Activated CD4-positive, alpha-beta T cell treated with anti-CD3 and anti-CD28 coated beads for 36 hours (primary cell): ENCODE measurements around the gene OR2W1. TPM values are rescaled to one million over a fixed set of nuclear protein-coding genes. Genes with fewer than 3 reads are reported as not detected.

Source experiments
- ATAC-seq: fragments of 200-7000 bp; cut with Tn5 transposase; one replicate; pipeline ENCODE4 v1.10.0; 2021; ENCODE audit warnings: mild to moderate bottlenecking, moderate library complexity
- CTCF ChIA-PET: fragments of 350-600 bp; sonication (Branson Sonifier 250); formaldehyde crosslinking; loops from one replicate; lab custom pipeline; 2021; ENCODE audit warnings: antibody characterized with exemption; lab: Charles Lee
- POLR2A ChIA-PET: fragments of 350-600 bp; sonication (Branson Sonifier 250); formaldehyde crosslinking; loops from one replicate; lab custom pipeline; 2021; ENCODE audit warnings: antibody characterized with exemption, inconsistent platforms; lab: Charles Lee
- DNase-seq: peaks from one replicate; pipeline ENCODE4 v3.0.0-alpha.2; 2020
- H3K27ac Mint-ChIP-seq: one replicate; pipeline ENCODE4 v1.8.0; 2021; ENCODE audit warnings: mixed read lengths
- H3K27me3 Mint-ChIP-seq: one replicate; pipeline ENCODE4 v1.8.0; 2021; ENCODE audit warnings: mixed read lengths
- H3K36me3 Mint-ChIP-seq: one replicate; pipeline ENCODE4 v1.8.0; 2021; ENCODE audit warnings: low read depth, mixed read lengths
- H3K4me1 Mint-ChIP-seq: one replicate; pipeline ENCODE4 v1.8.0; 2021; ENCODE audit warnings: mixed read lengths
- H3K4me3 Mint-ChIP-seq: one replicate; pipeline ENCODE4 v1.8.0; 2021; ENCODE audit warnings: mild to moderate bottlenecking, moderate library complexity, mixed read lengths
- H3K9me3 Mint-ChIP-seq: one replicate; pipeline ENCODE4 v1.8.0; 2021; ENCODE audit warnings: low read depth, mixed read lengths
- intact Hi-C, 2 experiments: fragments of 100-400 bp; cut with DNase I in 1 of 2; cut with micrococcal nuclease in 1 of 2; formaldehyde crosslinking; loops; one replicate each; pipeline versions ENCODE4 v1.14.2 to v1.15.1; 2022 to 2024; cut with DNase I, micrococcal nuclease
- total RNA-seq, 2 experiments: library from RNA; stranded (reverse); gene quantifications; one replicate each; pipeline ENCODE4 v1.2.3, GENCODE V29; 2021

The OR2W1 gene
- total RNA-seq, 2 experiments from 2014 or later, result not detected

- POLR2A ChIA-PET, result no interaction called here
- Mint-ChIP-seq H3K9me3 (peaks cover 1% of the 10 kb centered on the region), H3K4me3 (no peak overlapping the region), H3K4me1 (peaks cover 4% of the 10 kb centered on the region), H3K27me3 (peaks cover 28% of the 10 kb centered on the region), H3K27ac (no peak overlapping the region), H3K36me3 (no peaks in the 10 kb centered on the region)
- ATAC-seq (no peak), DNase-seq (no peak)
- intact Hi-C loops, result no loop called here
- CTCF ChIA-PET, result interaction anchor here (0.9 kb wide), 1 partner anchor 184 kb away, joined by 4 read pairs; no protein-coding TSS in a partner anchor
Observed at GRCh38 chr6:29021434-29021833, 23.5 kb downstream of the OR2W1 start.

GRCh38 chr6:29019629-29020028 is 25.3 kb downstream of the OR2W1 start:
- Mint-ChIP-seq H3K36me3 (peaks cover 3% of the 10 kb centered on the region), H3K27ac (no peak overlapping the region), H3K4me3 (no peak overlapping the region), H3K9me3 (peaks cover 1% of the 10 kb centered on the region), H3K4me1 (peaks cover 10% of the 10 kb centered on the region), H3K27me3 (peaks cover 22% of the 10 kb centered on the region)
- POLR2A ChIA-PET, result no interaction called here
- no peak for DNase-seq
- no peak for ATAC-seq
- intact Hi-C loops, result no loop called here
- CTCF ChIA-PET, result interaction anchor here (1.0 kb wide), 1 partner anchor 182 kb away, joined by 5 read pairs; no protein-coding TSS in a partner anchor

GRCh38 chr6:29017428-29017802 is 27.6 kb downstream of the OR2W1 start:
- Mint-ChIP-seq H3K36me3 (peaks cover 3% of the 10 kb centered on the region), H3K27me3 (peaks cover 24% of the 10 kb centered on the region), H3K27ac (no peak overlapping the region), H3K4me3 (peak overlapping the region; percentile 77), H3K4me1 (peaks cover 10% of the 10 kb centered on the region), H3K9me3 (peaks cover 1% of the 10 kb centered on the region)
- intact Hi-C loops, result loop anchor here (1.0 to 2.0 kb wide), 7 partner anchors 29 to 572 kb away; partner anchors contain the start of gene TRIM27 (in 1 of the 2)
- ChIA-PET POLR2A (no interaction called here), CTCF (interaction anchor here (1.1 kb wide), 1 partner anchor 180 kb away, joined by 3 read pairs; no protein-coding TSS in a partner anchor)
- DNase-seq (no peak), ATAC-seq (no peak)

- Mint-ChIP-seq H3K4me1 (peaks cover 10% of the 10 kb centered on the region), H3K27ac (peak overlapping the region; percentile 78), H3K36me3 (peaks cover 3% of the 10 kb centered on the region), H3K4me3 (peak overlapping the region; percentile 77), H3K9me3 (peaks cover 1% of the 10 kb centered on the region), H3K27me3 (peaks cover 20% of the 10 kb centered on the region)
- ATAC-seq, result peak; percentile 87
- intact Hi-C loops, result loop anchor here (1.0 to 2.0 kb wide), 14 partner anchors 28 to 573 kb away; partner anchors contain the start of gene TRIM27 (in 1 of the 2)
- ChIA-PET POLR2A (interaction anchor here (0.7 to 1.7 kb wide), 4 partner anchors 94 to 1329 kb away, joined by 3 to 6 read pairs (median 4); no protein-coding TSS in a partner anchor), CTCF (interaction anchor here (0.6 to 4.2 kb wide), 23 partner anchors 9 to 573 kb away, joined by 3 to 87 read pairs (median 5); partner anchors contain the start of gene ZNF311)
- DNase-seq, result peak; percentile 90
Observed at GRCh38 chr6:29016559-29017427, 28.2 kb downstream of the OR2W1 start.

GRCh38 chr6:29014729-29015608 is 30.0 kb downstream of the OR2W1 start:
- POLR2A ChIA-PET, result interaction anchor here (1.1 kb wide), 1 partner anchor 91 kb away, joined by 3 read pairs; the partner anchor contains the start of gene TRIM27

GRCh38 chr6:29011276-29011734 is 33.7 kb downstream of the OR2W1 start:
- peak overlapping the region; percentile 71 for H3K4me3 Mint-ChIP-seq
- intact Hi-C loops, result no loop called here
- peak overlapping the region; percentile 1 for H3K27ac Mint-ChIP-seq
- peaks cover 12% of the 10 kb centered on the region for H3K4me1 Mint-ChIP-seq
- H3K9me3 Mint-ChIP-seq, result no peaks in the 10 kb centered on the region
- DNase-seq (peak; percentile 67), ATAC-seq (peak; percentile 47)
- H3K27me3 Mint-ChIP-seq, result peaks cover 18% of the 10 kb centered on the region
- CTCF ChIA-PET, result interaction anchor here (1.1 to 1.4 kb wide), 3 partner anchors 10 to 30 kb away, joined by 3 to 4 read pairs (median 4); no protein-coding TSS in a partner anchor
- H3K36me3 Mint-ChIP-seq, result peaks cover 3% of the 10 kb centered on the region
- POLR2A ChIA-PET, result interaction anchor here (0.6 to 1.0 kb wide), 2 partner anchors 870 to 1145 kb away, joined by 3 read pairs; no protein-coding TSS in a partner anchor

More at GRCh38 chr6:29014729-29015608, 30.0 kb downstream of the OR2W1 start:
- Mint-ChIP-seq H3K27me3 (peaks cover 20% of the 10 kb centered on the region), H3K36me3 (peaks cover 3% of the 10 kb centered on the region), H3K4me3 (no peak overlapping the region), H3K27ac (no peak overlapping the region), H3K9me3 (no peaks in the 10 kb centered on the region), H3K4me1 (peaks cover 16% of the 10 kb centered on the region)
- CTCF ChIA-PET, result interaction anchor here (0.6 to 4.2 kb wide), 17 partner anchors 10 to 189 kb away, joined by 3 to 87 read pairs (median 6); partner anchors contain the start of gene ZNF311
- DNase-seq, result peak; percentile 27
- ATAC-seq, result no peak
- intact Hi-C loops, result no loop called here

- peaks cover 24% of the 10 kb centered on the region for H3K4me1 Mint-ChIP-seq
- ATAC-seq, result no peak
- POLR2A ChIA-PET, result no interaction called here
- H3K4me3 Mint-ChIP-seq, result no peak overlapping the region
- H3K27ac Mint-ChIP-seq, result no peak overlapping the region
- no peak for DNase-seq
- no peaks in the 10 kb centered on the region for H3K9me3 Mint-ChIP-seq
- CTCF ChIA-PET, result interaction anchor here (1.0 kb wide), 1 partner anchor 171 kb away, joined by 4 read pairs; no protein-coding TSS in a partner anchor
- H3K27me3 Mint-ChIP-seq, result peaks cover 15% of the 10 kb centered on the region
- H3K36me3 Mint-ChIP-seq, result no peaks in the 10 kb centered on the region
- intact Hi-C loops, result no loop called here
Observed at GRCh38 chr6:29009358-29009757, 35.6 kb downstream of the OR2W1 start.

- DNase-seq, result no peak
- no peaks in the 10 kb centered on the region for H3K9me3 Mint-ChIP-seq
- H3K4me1 Mint-ChIP-seq, result peaks cover 24% of the 10 kb centered on the region
- ChIA-PET POLR2A (no interaction called here), CTCF (no interaction called here)
- intact Hi-C loops, result no loop called here
- H3K36me3 Mint-ChIP-seq, result no peaks in the 10 kb centered on the region
- no peak overlapping the region for H3K27ac Mint-ChIP-seq
- ATAC-seq, result no peak
- no peak overlapping the region for H3K4me3 Mint-ChIP-seq
- peaks cover 9% of the 10 kb centered on the region for H3K27me3 Mint-ChIP-seq
Observed at GRCh38 chr6:29008089-29008488, 36.9 kb downstream of the OR2W1 start.

GRCh38 chr6:29005183-29005885 is 39.6 kb downstream of the OR2W1 start, which contains the start of gene ZNF311:
TSS of gene ZNF311 (minus strand) at chr6:29005315. CDS start at chr6:29003954, 1,361 bp downstream.
- intact Hi-C loops, result no loop called here
- no peaks in the 10 kb centered on the region for H3K9me3 Mint-ChIP-seq
- ChIA-PET CTCF (interaction anchor here (0.6 to 1.4 kb wide), 5 partner anchors 9 to 233 kb away, joined by 3 to 8 read pairs (median 3); no protein-coding TSS in a partner anchor), POLR2A (no interaction called here)
- peak within 1 kb of the TSS; percentile 88 for H3K27ac Mint-ChIP-seq
- peak within 1 kb of the TSS; percentile 79 for H3K4me3 Mint-ChIP-seq
- ATAC-seq, result peak; percentile 97
- peaks cover 19% of the 10 kb centered on the region for H3K4me1 Mint-ChIP-seq
- H3K27me3 Mint-ChIP-seq, result peaks cover 3% of the 10 kb centered on the region
- DNase-seq, result peak; percentile 62
- H3K36me3 Mint-ChIP-seq, result no peaks in the 10 kb centered on the region
